Karpas-422 (cell line): ENCODE measurements around the gene OOEP. TPM values are rescaled to one million over a fixed set of nuclear protein-coding genes. Genes with fewer than 3 reads are reported as not detected.
"Not testable (repeated sequence)": the region's sequence is repeated elsewhere in the genome, so short reads cannot be mapped to it uniquely, and the experiment has no call there.

ENCODE experiments used
- DNase-seq: peaks from one replicate; pipeline ENCODE4 v3.0.0-alpha.2; 2015
- H2AFZ ChIP-seq: fragments of 200-600 bp; sonication (generic); 2 replicates; pipeline ENCODE4 v1.6.1; 2014; ENCODE audit warnings: antibody characterized with exemption, low read length, mixed read lengths
- H3K27ac ChIP-seq: fragments of 200-600 bp; sonication (generic); 2 replicates; pipeline ENCODE4 v1.5.1; 2014; ENCODE audit warnings: mild to moderate bottlenecking, low read length, moderate library complexity
- H3K27me3 ChIP-seq: fragments of 200-600 bp; sonication (generic); 2 replicates; pipeline ENCODE4 v1.6.1; 2014; ENCODE audit warnings: low read length, mixed read lengths
- H3K36me3 ChIP-seq: fragments of 200-600 bp; sonication (generic); 2 replicates; pipeline ENCODE4 v1.6.1; 2014; ENCODE audit warnings: low read length, mixed read lengths; ENCODE audit not compliant: insufficient read depth
- H3K4me1 ChIP-seq: fragments of 200-600 bp; sonication (generic); 2 replicates; pipeline ENCODE4 v1.6.1; 2014; ENCODE audit warnings: mild to moderate bottlenecking, low read length, mixed read lengths
- H3K4me2 ChIP-seq: fragments of 200-600 bp; sonication (generic); 2 replicates; pipeline ENCODE4 v1.6.1; 2014; ENCODE audit warnings: low read length, low read depth, mild to moderate bottlenecking; ENCODE audit not compliant: poor library complexity, severe bottlenecking
- H3K4me3 ChIP-seq: fragments of 200-600 bp; sonication (generic); 2 replicates; pipeline ENCODE4 v1.5.1; 2014; ENCODE audit warnings: mild to moderate bottlenecking, antibody characterized with exemption, low read length, mixed read lengths
- H3K79me2 ChIP-seq: fragments of 200-600 bp; sonication (generic); 2 replicates; pipeline ENCODE4 v1.6.1; 2014; ENCODE audit warnings: mild to moderate bottlenecking, low read length, mixed read lengths
- H3K9ac ChIP-seq: fragments of 200-600 bp; sonication (generic); 2 replicates; pipeline ENCODE4 v1.6.0; 2014; ENCODE audit warnings: low read length
- H3K9me2 ChIP-seq: fragments of 200-600 bp; sonication (generic), shearing (Covaris generic); replicated peaks from 2 replicates; pipeline ENCODE4 v1.6.0; 2014; ENCODE audit warnings: mild to moderate bottlenecking, low read length, moderate library complexity; ENCODE audit not compliant: insufficient read depth
- H3K9me3 ChIP-seq: fragments of 300-700, 200-600 bp; sonication (generic); 2 replicates; pipeline ENCODE4 v1.6.1; 2014; ENCODE audit warnings: low read length, mixed read lengths
- H4K20me1 ChIP-seq: fragments of 200-600 bp; sonication (generic); 2 replicates; pipeline ENCODE4 v1.6.1; 2014; ENCODE audit warnings: mild to moderate bottlenecking, antibody characterized with exemption, low read length, low read depth; ENCODE audit not compliant: insufficient read depth
- total RNA-seq: library from RNA; depleted of rRNA; stranded (reverse); fragments of >200 nt; shearing (Covaris generic); gene quantifications from 2 replicates; pipeline ENCODE4 v1.2.3, GENCODE V29; 2014; ENCODE audit warnings: low replicate concordance

Gene OOEP
- total RNA-seq, 1 experiment from 2014 or later, result not detected

DNA sequence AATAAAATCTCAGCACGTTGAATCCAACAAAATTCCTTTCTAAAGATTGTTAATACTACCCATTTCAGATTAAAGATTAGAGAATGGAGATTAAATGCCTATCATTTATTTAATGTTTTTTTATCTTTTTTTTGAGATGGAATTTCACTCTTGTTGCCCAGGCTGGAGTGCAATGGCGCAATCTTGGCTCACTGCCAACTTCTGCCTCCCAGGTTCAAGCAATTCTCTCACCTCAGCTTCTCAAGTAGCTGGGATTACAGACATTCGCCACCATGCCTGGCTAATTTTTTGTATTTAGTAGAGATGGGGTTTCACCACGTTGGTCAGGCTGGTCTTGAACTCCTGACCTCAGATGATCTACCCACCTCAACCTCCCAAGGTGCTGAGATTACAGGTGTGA lies 22.5 kb upstream of the OOEP start:
- H3K79me2 ChIP-seq, H3K9me2 ChIP-seq, H3K4me2 ChIP-seq, H4K20me1 ChIP-seq, H3K27ac ChIP-seq, H3K9me3 ChIP-seq, H3K27me3 ChIP-seq, H3K9ac ChIP-seq, DNase-seq, H2AFZ ChIP-seq, H3K36me3 ChIP-seq, H3K4me3 ChIP-seq: not testable (repeated sequence)
- peaks cover 11% of the 10 kb centered on the region for H3K4me1 ChIP-seq

DNA sequence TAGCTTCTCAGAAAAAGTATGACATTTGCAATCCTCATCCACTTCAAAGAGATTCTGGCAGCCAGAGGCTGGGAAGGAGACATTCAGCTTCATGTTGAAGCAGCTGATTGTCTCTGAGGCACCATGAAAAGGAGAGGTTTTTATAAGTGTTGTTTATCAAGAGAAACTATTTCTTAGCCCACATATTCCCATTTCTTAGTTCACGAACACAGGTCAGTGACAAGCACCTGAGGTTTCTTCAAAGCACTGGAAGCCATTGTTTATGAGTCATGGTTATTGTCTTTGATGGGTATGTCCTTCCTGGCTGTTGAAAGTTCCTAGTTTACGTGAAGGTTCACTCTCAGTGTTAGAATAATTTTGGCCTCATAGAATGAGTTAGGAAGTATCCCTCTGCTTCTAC lies 22.0 kb upstream of the OOEP start:
- Histone ChIP-seq H3K27me3 (no peaks in the 10 kb centered on the region), H3K9ac (no peak overlapping the region), H3K9me2 (no peaks in the 10 kb centered on the region), H3K4me2 (no peak overlapping the region), H2AFZ (no peak overlapping the region), H4K20me1 (no peaks in the 10 kb centered on the region), H3K79me2 (no peaks in the 10 kb centered on the region), H3K4me3 (no peak overlapping the region), H3K4me1 (peaks cover 11% of the 10 kb centered on the region), H3K27ac (no peak overlapping the region), H3K9me3 (no peaks in the 10 kb centered on the region), H3K36me3 (no peaks in the 10 kb centered on the region)
- no peak for DNase-seq

DNA sequence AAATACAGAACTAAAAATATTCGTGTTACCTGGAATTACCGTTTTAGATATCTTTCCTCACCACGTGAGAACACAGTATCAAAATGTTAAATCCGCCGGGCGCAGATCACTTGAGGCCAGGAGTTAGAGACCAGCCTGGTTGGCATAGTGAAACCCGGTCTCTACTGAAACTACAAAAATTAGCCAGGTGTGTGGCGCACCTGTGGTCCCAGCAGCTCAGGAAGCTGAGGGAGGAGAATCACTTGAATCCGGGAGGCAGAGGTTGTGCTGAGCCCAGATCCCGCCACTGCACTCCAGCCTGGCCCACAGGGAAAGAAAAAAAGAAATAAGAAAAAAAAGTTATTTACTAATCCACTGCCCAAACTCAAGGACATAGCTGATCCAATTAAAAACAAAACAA lies 20.2 kb upstream of the OOEP start:
- no peaks in the 10 kb centered on the region for H3K9me3 ChIP-seq
- H3K4me2 ChIP-seq, result no peak overlapping the region
- no peaks in the 10 kb centered on the region for H3K9me2 ChIP-seq
- no peak overlapping the region for H3K4me3 ChIP-seq
- no peaks in the 10 kb centered on the region for H4K20me1 ChIP-seq
- H3K9ac ChIP-seq, result no peak overlapping the region
- no peak for DNase-seq
- H3K27me3 ChIP-seq, result no peaks in the 10 kb centered on the region
- H3K79me2 ChIP-seq, result no peaks in the 10 kb centered on the region
- no peak overlapping the region for H3K27ac ChIP-seq
- H2AFZ ChIP-seq, result no peak overlapping the region
- H3K36me3 ChIP-seq, result no peaks in the 10 kb centered on the region
- H3K4me1 ChIP-seq, result peaks cover 11% of the 10 kb centered on the region

DNA sequence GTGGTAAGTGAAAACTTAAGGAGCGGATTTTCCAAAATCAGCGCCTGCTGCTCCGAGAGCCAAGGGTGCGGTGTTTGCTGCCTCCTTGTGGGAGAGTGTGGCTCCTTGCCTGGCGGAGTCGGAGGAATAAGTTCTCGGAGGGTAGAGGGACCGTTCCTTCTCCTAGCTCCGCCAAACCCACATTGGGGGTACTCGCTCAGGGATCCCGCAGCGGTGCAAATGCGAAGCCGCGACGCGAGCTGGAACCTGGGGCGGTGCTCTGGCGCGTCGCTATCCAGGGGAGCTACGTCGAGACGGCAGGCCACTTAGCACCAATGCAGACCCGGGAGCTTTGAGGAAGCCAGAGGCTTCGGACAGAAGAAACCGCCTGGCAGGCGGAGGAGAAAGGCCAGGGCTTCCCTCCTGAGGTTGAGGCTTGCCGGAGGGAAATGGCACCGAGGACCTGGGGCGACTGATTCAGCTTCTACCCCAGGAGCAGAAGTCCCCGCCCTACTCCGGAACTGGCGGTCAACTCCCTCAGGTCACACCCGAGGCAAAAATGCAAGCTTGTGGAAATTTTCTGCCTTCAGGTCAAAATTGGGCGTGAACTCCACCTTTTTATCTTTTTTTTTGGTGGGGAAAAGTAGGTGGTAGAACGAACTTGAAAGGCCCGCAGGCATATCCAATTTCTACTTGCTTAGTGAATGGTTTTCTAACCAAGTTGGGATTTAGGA lies 19.3 kb upstream of the OOEP start:
- Histone ChIP-seq H3K9me3 (no peaks in the 10 kb centered on the region), H4K20me1 (no peaks in the 10 kb centered on the region), H3K9me2 (no peaks in the 10 kb centered on the region), H3K27ac (no peak overlapping the region), H3K4me1 (peaks cover 11% of the 10 kb centered on the region), H2AFZ (peak overlapping the region; percentile 93), H3K36me3 (no peaks in the 10 kb centered on the region), H3K9ac (peak overlapping the region; percentile 54), H3K79me2 (no peaks in the 10 kb centered on the region), H3K27me3 (no peaks in the 10 kb centered on the region), H3K4me3 (peak overlapping the region; percentile 67), H3K4me2 (peak overlapping the region; percentile 80)
- peak; percentile 57 for DNase-seq

DNA sequence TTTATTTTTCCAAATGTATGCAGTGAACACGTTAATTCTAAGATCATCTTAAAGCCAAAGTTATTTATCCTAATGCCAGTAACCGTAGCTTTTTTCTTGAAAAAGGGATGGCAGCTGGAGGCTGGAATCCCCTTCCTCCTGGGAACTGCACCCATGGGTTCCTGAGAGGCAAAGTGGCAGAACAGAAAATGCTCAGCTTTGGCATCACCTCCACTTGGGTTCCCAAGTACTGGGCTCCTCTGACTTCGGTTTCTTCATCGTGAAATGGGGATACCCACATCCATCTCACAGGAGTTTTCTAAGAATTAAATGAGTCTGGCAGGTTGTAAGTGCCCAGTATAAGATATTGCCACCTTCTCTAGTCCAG lies 18.7 kb upstream of the OOEP start:
- Histone ChIP-seq H3K9me3 (no peaks in the 10 kb centered on the region), H3K36me3 (no peaks in the 10 kb centered on the region), H3K4me1 (peaks cover 11% of the 10 kb centered on the region), H3K9me2 (no peaks in the 10 kb centered on the region), H2AFZ (peak overlapping the region; percentile 93; the same call in 1 of the 2 replicates), H3K27me3 (no peaks in the 10 kb centered on the region), H3K4me3 (peak overlapping the region; percentile 67; the same call in 1 of the 2 replicates), H3K27ac (no peak overlapping the region), H4K20me1 (no peaks in the 10 kb centered on the region), H3K4me2 (peak overlapping the region; percentile 80), H3K9ac (peak overlapping the region; percentile 54), H3K79me2 (no peaks in the 10 kb centered on the region)
- DNase-seq, result no peak

DNA sequence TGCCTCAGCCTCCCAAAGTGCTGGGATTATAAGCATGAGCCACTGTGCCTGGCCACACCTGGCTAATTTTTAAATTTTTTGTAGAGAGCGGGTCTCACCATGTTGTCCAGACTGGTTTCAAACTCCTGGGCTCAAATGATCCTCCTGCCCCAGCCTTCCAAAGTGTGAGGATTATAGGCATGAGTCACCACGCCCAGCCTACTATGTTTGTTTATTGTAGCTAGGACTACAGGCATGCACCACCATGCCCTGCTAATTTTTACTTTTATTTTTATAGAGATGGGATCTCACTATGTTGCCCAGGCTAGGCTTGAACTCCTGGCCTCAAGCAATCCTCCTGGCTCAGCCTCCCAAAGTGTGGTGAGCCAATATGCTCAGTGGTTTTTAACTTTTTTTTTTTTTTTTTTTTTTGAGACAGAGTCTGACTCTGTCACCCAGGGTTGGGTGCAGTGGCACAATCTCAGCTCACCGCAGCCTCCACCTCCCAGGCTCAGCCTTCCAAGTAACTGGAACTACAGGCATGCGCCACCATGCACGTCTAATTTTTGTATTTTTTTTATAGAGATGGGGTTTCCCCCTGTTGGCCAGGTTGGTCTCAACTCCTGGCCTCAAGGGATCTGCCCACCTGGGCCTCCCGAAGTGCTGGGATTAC lies 12.9 kb upstream of the OOEP start:
- Histone ChIP-seq H3K9me2 (no peaks in the 10 kb centered on the region), H3K4me1 (no peaks in the 10 kb centered on the region), H3K27ac (no peak overlapping the region), H3K4me2 (no peak overlapping the region), H3K27me3 (no peaks in the 10 kb centered on the region), H2AFZ (no peak overlapping the region), H4K20me1 (no peaks in the 10 kb centered on the region), H3K79me2 (no peaks in the 10 kb centered on the region), H3K9ac (no peak overlapping the region), H3K36me3 (no peaks in the 10 kb centered on the region), H3K4me3 (no peak overlapping the region), H3K9me3 (no peaks in the 10 kb centered on the region)
- no peak for DNase-seq

DNA sequence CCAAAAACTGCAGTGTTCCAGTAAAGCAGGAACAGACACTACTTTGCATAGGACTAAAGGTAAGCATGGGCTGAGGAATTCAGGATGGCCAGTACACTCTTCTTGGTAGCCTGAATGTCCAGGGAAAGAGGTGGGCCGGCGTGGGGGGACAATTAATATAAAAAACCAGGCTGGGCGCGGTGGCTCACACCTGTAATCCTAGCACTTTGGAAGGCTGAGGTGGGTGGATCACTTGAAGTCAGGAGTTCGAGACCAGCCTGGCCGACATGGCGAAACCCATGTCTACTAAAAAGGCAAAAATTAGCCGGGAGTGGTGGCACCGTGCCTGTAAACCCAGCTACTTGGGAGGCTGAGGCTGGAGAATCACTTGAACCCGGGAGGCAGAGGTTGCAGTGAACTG lies 11.8 kb upstream of the OOEP start:
- H3K27me3 ChIP-seq, H2AFZ ChIP-seq, H3K36me3 ChIP-seq, DNase-seq, H3K4me1 ChIP-seq, H3K9ac ChIP-seq, H3K79me2 ChIP-seq, H4K20me1 ChIP-seq, H3K27ac ChIP-seq, H3K4me2 ChIP-seq, H3K9me3 ChIP-seq, H3K4me3 ChIP-seq, H3K9me2 ChIP-seq: not testable (repeated sequence)

DNA sequence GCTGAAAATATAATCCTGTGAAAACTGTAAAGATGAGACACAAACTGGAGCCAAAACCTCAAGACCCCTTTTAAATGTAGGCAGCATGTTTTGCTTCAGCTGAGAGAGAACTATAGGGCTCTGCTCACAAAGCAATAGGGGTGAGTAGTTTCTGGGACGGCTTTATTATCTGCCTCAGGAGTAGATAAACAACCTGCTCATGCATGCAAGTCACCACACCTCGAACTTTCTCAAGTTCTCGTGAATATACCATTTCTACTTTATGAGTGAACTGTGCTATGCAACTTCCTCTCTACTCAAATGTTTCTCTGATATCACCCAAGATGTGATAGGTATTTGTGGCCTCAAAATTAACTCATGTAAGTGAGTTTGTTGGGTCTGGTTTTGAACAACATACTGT lies 7.5 kb upstream of the OOEP start:
- Histone ChIP-seq H3K4me3 (no peak overlapping the region), H3K4me2 (no peak overlapping the region), H3K9me3 (no peaks in the 10 kb centered on the region), H3K79me2 (no peaks in the 10 kb centered on the region), H3K9ac (no peak overlapping the region), H3K27ac (no peak overlapping the region), H3K4me1 (no peaks in the 10 kb centered on the region), H3K36me3 (no peaks in the 10 kb centered on the region; the same call in 1 of the 2 replicates), H3K9me2 (no peaks in the 10 kb centered on the region), H2AFZ (no peak overlapping the region), H3K27me3 (no peaks in the 10 kb centered on the region), H4K20me1 (no peaks in the 10 kb centered on the region)
- no peak for DNase-seq
